Measurements from ENCODE around the gene S100Z. TPM values are rescaled to one million over a fixed set of nuclear protein-coding genes. Genes with fewer than 3 reads are reported as not detected.

Gene S100Z
- total RNA-seq, 1 experiment from 2014 or later: not detected

GRCh38 chr5:76820526-76820890 lies 29.3 kb upstream of the S100Z start (continued):
- no peak for TF ChIP-seq USF2 (CRISPR knock-in tag; IDR thresholded peaks at IDR 0.05)
- TF ChIP-seq ELF4 (CRISPR knock-in tag; IDR thresholded peaks at IDR 0.05; ENCODE audit: low read depth): no peak
- no peak for TF ChIP-seq SP1 (CRISPR knock-in tag; conservative IDR thresholded peaks at IDR 0.05)
- no peak for TF ChIP-seq MAX (CRISPR knock-in tag; IDR thresholded peaks at IDR 0.05)
- no peak for TF ChIP-seq TP53 (CRISPR knock-in tag; IDR thresholded peaks at IDR 0.05)
- TF ChIP-seq STAT6 (CRISPR knock-in tag; conservative IDR thresholded peaks at IDR 0.05; ENCODE audit: low read depth): no peak
- no peak for TF ChIP-seq ZNF425 (CRISPR knock-in tag; conservative IDR thresholded peaks at IDR 0.05)
- no peak for TF ChIP-seq FOXJ3 (CRISPR knock-in tag; IDR thresholded peaks at IDR 0.05; ENCODE audit: borderline replicate concordance)

GRCh38 chr5:76821136-76821535 lies 28.7 kb upstream of the S100Z start:
- DNase-seq (ENCODE audit: low spot score) (no peak), ATAC-seq (no peak)
- ChIA-PET CTCF (interaction anchor here (0.5 to 3.1 kb wide), 2 partner anchors 22 to 46 kb away, joined by 5 to 23 read pairs; no protein-coding TSS in a partner anchor), POLR2A (interaction anchor here (4.0 kb wide), 1 partner anchor 13 kb away, joined by 73 read pairs; no protein-coding TSS in a partner anchor)
- peak overlapping the region; percentile 91 for H3K4me3 Mint-ChIP-seq
- peaks cover 16% of the 10 kb centered on the region for H3K27me3 Mint-ChIP-seq (ENCODE audit: low read depth)
- H3K4me1 Mint-ChIP-seq: peaks cover 24% of the 10 kb centered on the region
- H3K36me3 Mint-ChIP-seq: peaks cover 13% of the 10 kb centered on the region
- H3K27ac Mint-ChIP-seq: peak overlapping the region; percentile 56
- no peaks in the 10 kb centered on the region for H3K9me3 Mint-ChIP-seq
- TF ChIP-seq CDX4 (CRISPR knock-in tag; IDR thresholded peaks at IDR 0.05; ENCODE audit: borderline replicate concordance) (no peak), PREB (CRISPR knock-in tag; IDR thresholded peaks at IDR 0.05; ENCODE audit: borderline replicate concordance) (no peak), NFATC4 (CRISPR knock-in tag; IDR thresholded peaks at IDR 0.05) (no peak), FOXJ3 (CRISPR knock-in tag; IDR thresholded peaks at IDR 0.05; ENCODE audit: borderline replicate concordance) (no peak), E2F4 (CRISPR knock-in tag; IDR thresholded peaks at IDR 0.05; ENCODE audit: borderline replicate concordance, low read depth) (no peak), MLX (CRISPR knock-in tag; IDR thresholded peaks at IDR 0.05) (no peak), ZBTB21 (CRISPR knock-in tag; IDR thresholded peaks at IDR 0.05; ENCODE audit: borderline replicate concordance) (no peak), RORB (CRISPR knock-in tag; IDR thresholded peaks at IDR 0.05) (no peak), RELA (CRISPR knock-in tag; IDR thresholded peaks at IDR 0.05; ENCODE audit: borderline replicate concordance) (no peak), MAX (CRISPR knock-in tag; IDR thresholded peaks at IDR 0.05) (no peak), USF2 (CRISPR knock-in tag; IDR thresholded peaks at IDR 0.05) (no peak), ZNF232 (CRISPR knock-in tag; IDR thresholded peaks at IDR 0.05) (no peak), FOXP1 (CRISPR knock-in tag; IDR thresholded peaks at IDR 0.05; ENCODE audit: borderline replicate concordance) (no peak), ZNF512 (CRISPR knock-in tag; IDR thresholded peaks at IDR 0.05; ENCODE audit: borderline replicate concordance) (no peak)
